HepG2 (cell line): Measurements from ENCODE around the gene ZNF660. TPM values are rescaled to one million over a fixed set of nuclear protein-coding genes. Genes with fewer than 3 reads are reported as not detected.
A peak's percentile ranks its signal among the peaks of the same experiment; 100 is the strongest.

Source experiments
- ZNF337 ChIP-seq: sonication (generic); formaldehyde crosslinking; IDR thresholded peaks from 2 replicates; pipeline ENCODE4 v1.5.1; 2020; ENCODE audit warnings: missing genetic modification reagents, low read depth, mild to moderate bottlenecking, borderline replicate concordance
- ZNF430 ChIP-seq: sonication (generic); formaldehyde crosslinking; IDR thresholded peaks from 2 replicates; pipeline ENCODE4 v1.9.0; 2021; ENCODE audit warnings: mild to moderate bottlenecking, missing genetic modification reagents
- polyA plus RNA-seq, 8 experiments: library from polyadenylated mRNA; depleted of rRNA in 3 of 8; stranded (reverse) in 7 of 8; unstranded in 1 of 8; fragments of >200 nt; fragmentation: Illumina TruSeq in 4 of 8; extraction: Trizol in 4 of 8; gene quantifications; 2 replicates each; pipeline versions ENCODE4 v1.2.1 to v1.2.3, GENCODE V29; 2011 to 2016; ENCODE audit warnings: low read depth in 4 of 8, missing spikeins in 1 of 8, mixed read lengths in 1 of 8; ENCODE audit not compliant: insufficient read depth in 1 of 8
- total RNA-seq, 5 experiments: library from RNA; depleted of rRNA; stranded (reverse); fragments of >200 nt; fragmentation: Illumina TruSeq; extraction: Trizol; gene quantifications; 2 replicates each; pipeline ENCODE4 v1.2.3, GENCODE V29; 2016; ENCODE audit warnings: low read depth in 1 of 5
- TF ChIP-seq, protein P1 (sequence below): sonication (generic); formaldehyde crosslinking; IDR thresholded peaks from 2 replicates; pipeline ENCODE4 v1.5.0; 2020; ENCODE audit warnings: mild to moderate bottlenecking, missing genetic modification reagents, borderline replicate concordance
- TF ChIP-seq, protein P2 (sequence below): sonication (generic); formaldehyde crosslinking; IDR thresholded peaks from 2 replicates; pipeline ENCODE4 v1.5.1; 2020; ENCODE audit warnings: mild to moderate bottlenecking, missing genetic modification reagents, borderline replicate concordance
- TF ChIP-seq, protein P3 (sequence below): sonication (generic); formaldehyde crosslinking; conservative IDR thresholded peaks from 2 replicates; pipeline ENCODE4 v1.4.0; 2020; ENCODE audit warnings: missing genetic modification reagents
- TF ChIP-seq, protein P4 (sequence below): IDR thresholded peaks from 2 replicates; pipeline ENCODE4 v1.6.1; 2016; ENCODE audit warnings: mild to moderate bottlenecking
- TF ChIP-seq, protein P5 (sequence below): IDR thresholded peaks from 2 replicates; pipeline ENCODE4 v1.6.1; 2018; ENCODE audit warnings: missing genetic modification reagents, mild to moderate bottlenecking, missing compliant biosample characterization

The ZNF660 gene
- total and polyA plus RNA-seq, 2 of the 13 experiments (the other 11 are each of a cell fraction or from before 2014, with no cell fraction given), result 0.91 to 3.3 TPM

DNA sequence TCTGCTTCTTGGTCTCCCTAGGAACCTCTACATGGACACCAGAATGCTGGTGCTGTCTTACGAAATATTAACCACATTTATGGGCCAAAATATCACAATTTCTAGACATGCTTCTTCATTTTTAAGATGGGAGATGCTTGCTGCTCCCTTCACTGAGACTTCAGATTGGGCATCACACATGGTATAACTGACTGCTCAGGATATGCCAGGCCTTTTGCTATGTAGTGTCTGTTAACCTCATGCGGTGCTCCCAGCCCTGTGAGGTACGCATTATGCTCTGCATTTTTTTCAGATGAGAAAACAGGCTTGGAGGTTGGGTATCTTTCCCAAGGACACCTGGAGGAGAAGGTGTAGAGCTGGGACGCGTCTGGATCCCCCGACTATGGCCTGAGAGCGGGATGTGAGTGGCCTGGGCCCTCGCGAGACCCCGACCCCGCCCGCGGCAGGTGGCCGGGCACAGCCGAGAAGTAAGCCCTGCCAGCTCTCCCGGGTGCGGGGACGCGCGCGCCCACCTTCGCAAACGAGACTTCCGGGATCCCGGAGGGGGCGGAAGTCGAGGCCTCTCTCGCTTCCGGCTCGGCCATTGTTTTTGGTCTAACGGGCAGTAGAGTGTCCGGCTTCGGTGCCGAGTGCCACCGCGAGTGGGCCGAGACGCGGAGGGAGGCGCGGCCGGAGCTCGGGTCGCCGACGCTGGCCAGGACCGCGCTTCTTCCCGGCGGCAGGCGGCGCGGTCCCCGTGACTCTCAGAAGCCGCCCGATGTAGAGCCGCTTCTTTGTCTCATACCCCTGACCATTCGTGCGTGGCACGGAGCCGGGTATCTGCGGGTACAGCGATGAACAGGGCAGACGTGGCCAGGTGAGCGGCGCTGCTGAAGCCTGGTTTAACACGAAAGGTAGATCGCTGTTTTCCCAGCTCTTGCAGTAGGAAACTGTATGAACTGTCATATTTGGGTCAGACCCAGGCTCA lies 29.9 kb upstream of the ZNF660 start, which contains the start of gene ZKSCAN7 (continued):
- 0 out of 2 replicates have a peak, but pooled peaks have one; percentile 61 for TF ChIP-seq ZNF337 (CRISPR knock-in tag)
- TF ChIP-seq ZNF430 (CRISPR knock-in tag), result 0 out of 2 replicates have a peak, but pooled peaks have one; percentile 15
- TF ChIP-seq, protein P1, sequence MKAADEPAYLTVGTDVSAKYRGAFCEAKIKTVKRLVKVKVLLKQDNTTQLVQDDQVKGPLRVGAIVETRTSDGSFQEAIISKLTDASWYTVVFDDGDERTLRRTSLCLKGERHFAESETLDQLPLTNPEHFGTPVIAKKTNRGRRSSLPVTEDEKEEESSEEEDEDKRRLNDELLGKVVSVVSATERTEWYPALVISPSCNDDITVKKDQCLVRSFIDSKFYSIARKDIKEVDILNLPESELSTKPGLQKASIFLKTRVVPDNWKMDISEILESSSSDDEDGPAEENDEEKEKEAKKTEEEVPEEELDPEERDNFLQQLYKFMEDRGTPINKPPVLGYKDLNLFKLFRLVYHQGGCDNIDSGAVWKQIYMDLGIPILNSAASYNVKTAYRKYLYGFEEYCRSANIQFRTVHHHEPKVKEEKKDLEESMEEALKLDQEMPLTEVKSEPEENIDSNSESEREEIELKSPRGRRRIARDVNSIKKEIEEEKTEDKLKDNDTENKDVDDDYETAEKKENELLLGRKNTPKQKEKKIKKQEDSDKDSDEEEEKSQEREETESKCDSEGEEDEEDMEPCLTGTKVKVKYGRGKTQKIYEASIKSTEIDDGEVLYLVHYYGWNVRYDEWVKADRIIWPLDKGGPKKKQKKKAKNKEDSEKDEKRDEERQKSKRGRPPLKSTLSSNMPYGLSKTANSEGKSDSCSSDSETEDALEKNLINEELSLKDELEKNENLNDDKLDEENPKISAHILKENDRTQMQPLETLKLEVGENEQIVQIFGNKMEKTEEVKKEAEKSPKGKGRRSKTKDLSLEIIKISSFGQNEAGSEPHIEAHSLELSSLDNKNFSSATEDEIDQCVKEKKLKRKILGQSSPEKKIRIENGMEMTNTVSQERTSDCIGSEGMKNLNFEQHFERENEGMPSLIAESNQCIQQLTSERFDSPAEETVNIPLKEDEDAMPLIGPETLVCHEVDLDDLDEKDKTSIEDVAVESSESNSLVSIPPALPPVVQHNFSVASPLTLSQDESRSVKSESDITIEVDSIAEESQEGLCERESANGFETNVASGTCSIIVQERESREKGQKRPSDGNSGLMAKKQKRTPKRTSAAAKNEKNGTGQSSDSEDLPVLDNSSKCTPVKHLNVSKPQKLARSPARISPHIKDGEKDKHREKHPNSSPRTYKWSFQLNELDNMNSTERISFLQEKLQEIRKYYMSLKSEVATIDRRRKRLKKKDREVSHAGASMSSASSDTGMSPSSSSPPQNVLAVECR (CRISPR knock-in tag), result peak; percentile 76; the same call in 1 of the 2 replicates
- TF ChIP-seq, protein P2, sequence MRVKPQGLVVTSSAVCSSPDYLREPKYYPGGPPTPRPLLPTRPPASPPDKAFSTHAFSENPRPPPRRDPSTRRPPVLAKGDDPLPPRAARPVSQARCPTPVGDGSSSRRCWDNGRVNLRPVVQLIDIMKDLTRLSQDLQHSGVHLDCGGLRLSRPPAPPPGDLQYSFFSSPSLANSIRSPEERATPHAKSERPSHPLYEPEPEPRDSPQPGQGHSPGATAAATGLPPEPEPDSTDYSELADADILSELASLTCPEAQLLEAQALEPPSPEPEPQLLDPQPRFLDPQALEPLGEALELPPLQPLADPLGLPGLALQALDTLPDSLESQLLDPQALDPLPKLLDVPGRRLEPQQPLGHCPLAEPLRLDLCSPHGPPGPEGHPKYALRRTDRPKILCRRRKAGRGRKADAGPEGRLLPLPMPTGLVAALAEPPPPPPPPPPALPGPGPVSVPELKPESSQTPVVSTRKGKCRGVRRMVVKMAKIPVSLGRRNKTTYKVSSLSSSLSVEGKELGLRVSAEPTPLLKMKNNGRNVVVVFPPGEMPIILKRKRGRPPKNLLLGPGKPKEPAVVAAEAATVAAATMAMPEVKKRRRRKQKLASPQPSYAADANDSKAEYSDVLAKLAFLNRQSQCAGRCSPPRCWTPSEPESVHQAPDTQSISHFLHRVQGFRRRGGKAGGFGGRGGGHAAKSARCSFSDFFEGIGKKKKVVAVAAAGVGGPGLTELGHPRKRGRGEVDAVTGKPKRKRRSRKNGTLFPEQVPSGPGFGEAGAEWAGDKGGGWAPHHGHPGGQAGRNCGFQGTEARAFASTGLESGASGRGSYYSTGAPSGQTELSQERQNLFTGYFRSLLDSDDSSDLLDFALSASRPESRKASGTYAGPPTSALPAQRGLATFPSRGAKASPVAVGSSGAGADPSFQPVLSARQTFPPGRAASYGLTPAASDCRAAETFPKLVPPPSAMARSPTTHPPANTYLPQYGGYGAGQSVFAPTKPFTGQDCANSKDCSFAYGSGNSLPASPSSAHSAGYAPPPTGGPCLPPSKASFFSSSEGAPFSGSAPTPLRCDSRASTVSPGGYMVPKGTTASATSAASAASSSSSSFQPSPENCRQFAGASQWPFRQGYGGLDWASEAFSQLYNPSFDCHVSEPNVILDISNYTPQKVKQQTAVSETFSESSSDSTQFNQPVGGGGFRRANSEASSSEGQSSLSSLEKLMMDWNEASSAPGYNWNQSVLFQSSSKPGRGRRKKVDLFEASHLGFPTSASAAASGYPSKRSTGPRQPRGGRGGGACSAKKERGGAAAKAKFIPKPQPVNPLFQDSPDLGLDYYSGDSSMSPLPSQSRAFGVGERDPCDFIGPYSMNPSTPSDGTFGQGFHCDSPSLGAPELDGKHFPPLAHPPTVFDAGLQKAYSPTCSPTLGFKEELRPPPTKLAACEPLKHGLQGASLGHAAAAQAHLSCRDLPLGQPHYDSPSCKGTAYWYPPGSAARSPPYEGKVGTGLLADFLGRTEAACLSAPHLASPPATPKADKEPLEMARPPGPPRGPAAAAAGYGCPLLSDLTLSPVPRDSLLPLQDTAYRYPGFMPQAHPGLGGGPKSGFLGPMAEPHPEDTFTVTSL (CRISPR knock-in tag), result no peak
- TF ChIP-seq, protein P3, sequence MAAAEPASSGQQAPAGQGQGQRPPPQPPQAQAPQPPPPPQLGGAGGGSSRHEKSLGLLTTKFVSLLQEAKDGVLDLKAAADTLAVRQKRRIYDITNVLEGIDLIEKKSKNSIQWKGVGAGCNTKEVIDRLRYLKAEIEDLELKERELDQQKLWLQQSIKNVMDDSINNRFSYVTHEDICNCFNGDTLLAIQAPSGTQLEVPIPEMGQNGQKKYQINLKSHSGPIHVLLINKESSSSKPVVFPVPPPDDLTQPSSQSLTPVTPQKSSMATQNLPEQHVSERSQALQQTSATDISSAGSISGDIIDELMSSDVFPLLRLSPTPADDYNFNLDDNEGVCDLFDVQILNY (CRISPR knock-in tag), result 0 out of 2 replicates have a peak, but pooled peaks have one; percentile 8
- TF ChIP-seq, protein P4, sequence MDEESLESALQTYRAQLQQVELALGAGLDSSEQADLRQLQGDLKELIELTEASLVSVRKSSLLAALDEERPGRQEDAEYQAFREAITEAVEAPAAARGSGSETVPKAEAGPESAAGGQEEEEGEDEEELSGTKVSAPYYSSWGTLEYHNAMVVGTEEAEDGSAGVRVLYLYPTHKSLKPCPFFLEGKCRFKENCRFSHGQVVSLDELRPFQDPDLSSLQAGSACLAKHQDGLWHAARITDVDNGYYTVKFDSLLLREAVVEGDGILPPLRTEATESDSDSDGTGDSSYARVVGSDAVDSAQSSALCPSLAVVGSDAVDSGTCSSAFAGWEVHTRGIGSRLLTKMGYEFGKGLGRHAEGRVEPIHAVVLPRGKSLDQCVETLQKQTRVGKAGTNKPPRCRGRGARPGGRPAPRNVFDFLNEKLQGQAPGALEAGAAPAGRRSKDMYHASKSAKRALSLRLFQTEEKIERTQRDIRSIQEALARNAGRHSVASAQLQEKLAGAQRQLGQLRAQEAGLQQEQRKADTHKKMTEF (CRISPR knock-in tag), result peak; percentile 51; the same call in 1 of the 2 replicates
- TF ChIP-seq, protein P5, sequence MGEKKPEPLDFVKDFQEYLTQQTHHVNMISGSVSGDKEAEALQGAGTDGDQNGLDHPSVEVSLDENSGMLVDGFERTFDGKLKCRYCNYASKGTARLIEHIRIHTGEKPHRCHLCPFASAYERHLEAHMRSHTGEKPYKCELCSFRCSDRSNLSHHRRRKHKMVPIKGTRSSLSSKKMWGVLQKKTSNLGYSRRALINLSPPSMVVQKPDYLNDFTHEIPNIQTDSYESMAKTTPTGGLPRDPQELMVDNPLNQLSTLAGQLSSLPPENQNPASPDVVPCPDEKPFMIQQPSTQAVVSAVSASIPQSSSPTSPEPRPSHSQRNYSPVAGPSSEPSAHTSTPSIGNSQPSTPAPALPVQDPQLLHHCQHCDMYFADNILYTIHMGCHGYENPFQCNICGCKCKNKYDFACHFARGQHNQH (CRISPR knock-in tag), result peak; percentile 27; the same call in 1 of the 2 replicates
